Astrocyte (in vitro differentiated cells and primary cell): Measurements from ENCODE around the gene LAMP1. TPM values are rescaled to one million over a fixed set of nuclear protein-coding genes. Genes with fewer than 3 reads are reported as not detected.

ENCODE experiments used
- DNase-seq: peaks from one replicate; pipeline ENCODE4 v3.0.0-alpha.2; 2010; ENCODE audit warnings: low read depth
- FAIRE-seq: peaks from 2 replicates; lab custom pipeline; 2011; peaks lifted over from hg19 to GRCh38; lab: Jason Lieb, UNC
- H2AFZ ChIP-seq: 2 replicates; pipeline ENCODE4 v1.6.0; 2012; ENCODE audit warnings: low read depth, low read length, inconsistent platforms
- H3K27ac ChIP-seq: 2 replicates; pipeline ENCODE4 v1.5.1; 2011; ENCODE audit warnings: low read depth, low read length, inconsistent platforms
- H3K27me3 ChIP-seq: 2 replicates; pipeline ENCODE4 v1.6.0; 2011; ENCODE audit warnings: low read length, inconsistent platforms; ENCODE audit not compliant: insufficient read depth
- H3K36me3 ChIP-seq: 2 replicates; pipeline ENCODE4 v1.5.1; 2011; ENCODE audit warnings: low read length, inconsistent platforms; ENCODE audit not compliant: insufficient read depth
- H3K4me1 ChIP-seq: 2 replicates; pipeline ENCODE4 v1.5.1; 2011; ENCODE audit warnings: low read length, inconsistent platforms; ENCODE audit not compliant: insufficient read depth
- H3K4me2 ChIP-seq: 2 replicates; pipeline ENCODE4 v1.6.0; 2012; ENCODE audit warnings: low read length, inconsistent platforms
- H3K4me3 ChIP-seq: 2 replicates; pipeline ENCODE4 v1.5.1; 2011; ENCODE audit warnings: low read depth, mild to moderate bottlenecking, low read length, inconsistent platforms; ENCODE audit not compliant: insufficient read depth
- H3K79me2 ChIP-seq: 2 replicates; pipeline ENCODE4 v1.6.0; 2012; ENCODE audit warnings: mild to moderate bottlenecking, low read length, inconsistent platforms; ENCODE audit not compliant: insufficient read depth
- H3K9ac ChIP-seq: 2 replicates; pipeline ENCODE4 v1.6.0; 2012; ENCODE audit warnings: mild to moderate bottlenecking, low read length, inconsistent platforms
- H3K9me3 ChIP-seq: 2 replicates; pipeline ENCODE4 v1.5.1; 2012; ENCODE audit warnings: low read depth, mild to moderate bottlenecking, low read length, inconsistent platforms; ENCODE audit not compliant: insufficient read depth
- H4K20me1 ChIP-seq: 2 replicates; pipeline ENCODE4 v1.6.0; 2012; ENCODE audit warnings: low read length, inconsistent platforms; ENCODE audit not compliant: insufficient read depth
- H3K27ac Mint-ChIP-seq: one replicate; pipeline ENCODE4 v1.8.0; 2021; ENCODE audit warnings: mild to moderate bottlenecking, mixed read lengths; ENCODE audit not compliant: unreplicated experiment
- H3K27me3 Mint-ChIP-seq: one replicate; pipeline ENCODE4 v1.8.0; 2021; ENCODE audit warnings: low read depth, mixed read lengths; ENCODE audit not compliant: unreplicated experiment
- H3K36me3 Mint-ChIP-seq: one replicate; pipeline ENCODE4 v1.8.0; 2021; ENCODE audit warnings: low read depth, mixed read lengths; ENCODE audit not compliant: unreplicated experiment
- H3K4me1 Mint-ChIP-seq: one replicate; pipeline ENCODE4 v1.8.0; 2021; ENCODE audit warnings: low read depth, mixed read lengths; ENCODE audit not compliant: unreplicated experiment
- H3K4me3 Mint-ChIP-seq: one replicate; pipeline ENCODE4 v1.8.0; 2021; ENCODE audit warnings: mild to moderate bottlenecking, moderate library complexity, mixed read lengths; ENCODE audit not compliant: unreplicated experiment
- H3K9me3 Mint-ChIP-seq: one replicate; pipeline ENCODE4 v1.8.0; 2021; ENCODE audit warnings: mild to moderate bottlenecking, mixed read lengths; ENCODE audit not compliant: unreplicated experiment
- EZH2 ChIP-seq: IDR thresholded peaks from 2 replicates; pipeline ENCODE4 v1.6.1; 2012; ENCODE audit warnings: mild to moderate bottlenecking, low read length, inconsistent platforms; ENCODE audit not compliant: insufficient read depth
- total RNA-seq: library from RNA; stranded (reverse); gene quantifications from 2 replicates; pipeline ENCODE4 v1.2.1, GENCODE V29; 2021
- TF ChIP-seq, protein P1 (sequence below): IDR thresholded peaks from 2 replicates; pipeline ENCODE4 v1.5.1; 2011; ENCODE audit warnings: low read depth, mild to moderate bottlenecking, inconsistent platforms, low read length, moderate library complexity; ENCODE audit not compliant: insufficient read depth

The LAMP1 gene
- total RNA-seq, 1 donor from 2014 or later = 313 TPM

DNA sequence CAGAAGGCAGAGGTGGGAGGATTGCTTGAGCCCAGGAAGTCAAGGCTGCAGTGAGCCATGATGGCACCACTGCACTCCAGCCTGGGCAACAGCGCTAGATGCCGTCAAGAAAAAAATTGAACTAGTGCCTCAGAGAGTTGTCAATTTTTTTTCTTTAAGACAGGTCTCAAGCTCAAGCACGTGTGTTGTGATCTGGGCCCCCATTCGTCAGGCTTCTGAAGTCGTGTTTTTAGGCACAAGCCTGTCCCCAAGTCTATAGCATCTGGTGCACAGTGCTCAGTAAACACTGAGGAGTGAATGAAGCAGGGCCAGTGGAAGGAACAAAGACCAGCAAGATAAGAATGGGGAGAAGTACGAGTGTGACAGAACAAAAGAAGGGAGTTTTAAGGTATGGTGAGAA is 23.7 kb upstream of the LAMP1 start:
- DNase-seq = no peak
- no peak for TF ChIP-seq EZH2
- TF ChIP-seq, protein P1, sequence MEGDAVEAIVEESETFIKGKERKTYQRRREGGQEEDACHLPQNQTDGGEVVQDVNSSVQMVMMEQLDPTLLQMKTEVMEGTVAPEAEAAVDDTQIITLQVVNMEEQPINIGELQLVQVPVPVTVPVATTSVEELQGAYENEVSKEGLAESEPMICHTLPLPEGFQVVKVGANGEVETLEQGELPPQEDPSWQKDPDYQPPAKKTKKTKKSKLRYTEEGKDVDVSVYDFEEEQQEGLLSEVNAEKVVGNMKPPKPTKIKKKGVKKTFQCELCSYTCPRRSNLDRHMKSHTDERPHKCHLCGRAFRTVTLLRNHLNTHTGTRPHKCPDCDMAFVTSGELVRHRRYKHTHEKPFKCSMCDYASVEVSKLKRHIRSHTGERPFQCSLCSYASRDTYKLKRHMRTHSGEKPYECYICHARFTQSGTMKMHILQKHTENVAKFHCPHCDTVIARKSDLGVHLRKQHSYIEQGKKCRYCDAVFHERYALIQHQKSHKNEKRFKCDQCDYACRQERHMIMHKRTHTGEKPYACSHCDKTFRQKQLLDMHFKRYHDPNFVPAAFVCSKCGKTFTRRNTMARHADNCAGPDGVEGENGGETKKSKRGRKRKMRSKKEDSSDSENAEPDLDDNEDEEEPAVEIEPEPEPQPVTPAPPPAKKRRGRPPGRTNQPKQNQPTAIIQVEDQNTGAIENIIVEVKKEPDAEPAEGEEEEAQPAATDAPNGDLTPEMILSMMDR = no peak
- Histone ChIP-seq H2AFZ (no peak overlapping the region), H3K4me2 (no peak overlapping the region), H3K79me2 (no peaks in the 10 kb centered on the region), H3K36me3 (no peaks in the 10 kb centered on the region), H3K27ac (no peak overlapping the region), H3K4me3 (no peak overlapping the region), H4K20me1 (no peaks in the 10 kb centered on the region), H3K9me3 (no peaks in the 10 kb centered on the region), H3K4me1 (peaks cover 14% of the 10 kb centered on the region), H3K9ac (no peak overlapping the region), H3K27me3 (no peaks in the 10 kb centered on the region)
- no peaks in the 10 kb centered on the region for H3K9me3 Mint-ChIP-seq
- peaks cover 16% of the 10 kb centered on the region for H3K4me1 Mint-ChIP-seq
- no peak overlapping the region for H3K27ac Mint-ChIP-seq
- no peak overlapping the region for H3K4me3 Mint-ChIP-seq
- peaks cover 21% of the 10 kb centered on the region for H3K36me3 Mint-ChIP-seq
- H3K27me3 Mint-ChIP-seq = peaks cover 3% of the 10 kb centered on the region
- FAIRE-seq = no peak

DNA sequence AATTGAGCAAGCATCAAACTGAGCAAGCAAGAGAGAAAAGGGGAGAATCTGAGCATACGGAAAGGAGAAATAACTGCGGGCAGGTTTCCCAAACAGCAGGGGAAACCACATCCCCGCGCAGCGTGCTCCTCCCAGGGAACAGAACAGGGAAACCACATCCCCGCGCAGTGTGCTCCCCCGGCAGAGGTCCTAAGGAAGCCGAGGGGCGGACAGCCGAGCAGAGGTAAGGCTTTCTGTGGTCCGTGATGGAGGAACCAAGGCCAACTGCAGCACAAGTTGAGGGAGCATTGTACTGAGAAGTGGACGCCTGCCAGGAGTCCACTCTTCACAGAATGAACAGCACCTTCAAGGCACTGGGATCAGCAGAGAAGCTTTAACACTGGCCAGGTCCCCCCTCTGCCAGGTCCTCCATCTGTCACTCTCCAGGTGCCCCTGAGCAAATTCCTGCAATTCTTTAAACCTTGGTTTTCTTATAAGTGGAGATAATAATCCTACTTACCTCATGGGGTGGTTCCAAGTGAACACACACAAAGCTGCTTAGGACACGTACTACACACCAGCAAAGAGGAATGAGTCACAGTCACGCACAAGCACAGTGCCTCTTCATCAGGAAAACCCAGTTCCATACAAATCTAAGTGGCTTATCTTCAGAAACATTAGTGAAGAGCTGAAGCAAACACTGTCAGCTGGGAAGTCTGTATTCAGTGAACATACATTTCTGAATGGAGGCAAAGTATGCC is 23.0 kb upstream of the LAMP1 start:
- peaks cover 5% of the 10 kb centered on the region for H3K27me3 Mint-ChIP-seq
- Histone ChIP-seq H3K9ac (no peak overlapping the region), H3K27me3 (no peaks in the 10 kb centered on the region), H3K27ac (peak overlapping the region; percentile 48), H4K20me1 (no peaks in the 10 kb centered on the region), H3K4me2 (no peak overlapping the region), H3K4me1 (peaks cover 14% of the 10 kb centered on the region), H3K4me3 (no peak overlapping the region), H3K79me2 (no peaks in the 10 kb centered on the region), H3K36me3 (no peaks in the 10 kb centered on the region), H3K9me3 (no peaks in the 10 kb centered on the region), H2AFZ (no peak overlapping the region)
- TF ChIP-seq, protein P1 = no peak
- TF ChIP-seq EZH2 = no peak
- FAIRE-seq (no peak), DNase-seq (peak; percentile 83)
- H3K4me1 Mint-ChIP-seq = peaks cover 16% of the 10 kb centered on the region
- no peaks in the 10 kb centered on the region for H3K9me3 Mint-ChIP-seq
- peaks cover 22% of the 10 kb centered on the region for H3K36me3 Mint-ChIP-seq
- H3K4me3 Mint-ChIP-seq = no peak overlapping the region
- peak overlapping the region; percentile 34 for H3K27ac Mint-ChIP-seq

DNA sequence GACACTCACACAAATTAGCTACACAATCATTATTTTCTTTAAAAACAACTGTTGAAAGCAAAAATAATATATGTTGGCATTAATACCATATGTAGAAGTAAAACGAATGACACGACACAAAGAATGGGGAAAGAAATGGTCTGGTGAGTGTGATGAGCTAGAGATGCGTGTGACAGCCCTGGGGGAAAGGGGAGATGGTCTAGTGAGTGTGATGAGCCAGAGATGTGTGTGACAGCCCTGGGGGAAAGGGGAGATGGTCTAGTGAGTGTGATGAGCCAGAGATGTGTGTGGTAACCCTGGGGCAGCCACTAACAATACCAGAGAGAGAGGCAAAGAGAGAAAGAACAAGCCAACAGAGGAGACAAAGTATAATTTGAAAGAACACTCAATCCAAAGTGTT is 22.3 kb upstream of the LAMP1 start:
- no peak overlapping the region for H3K27ac Mint-ChIP-seq
- DNase-seq = no peak
- H3K4me1 Mint-ChIP-seq = peaks cover 16% of the 10 kb centered on the region
- H2AFZ ChIP-seq = no peak overlapping the region
- H3K79me2 ChIP-seq = no peaks in the 10 kb centered on the region
- FAIRE-seq = no peak
- peak overlapping the region; percentile 48 for H3K27ac ChIP-seq
- H3K9me3 Mint-ChIP-seq = no peaks in the 10 kb centered on the region
- peaks cover 21% of the 10 kb centered on the region for H3K36me3 Mint-ChIP-seq
- no peak overlapping the region for H3K9ac ChIP-seq
- TF ChIP-seq, protein P1 = no peak
- TF ChIP-seq EZH2 = no peak
- H3K27me3 ChIP-seq = no peaks in the 10 kb centered on the region
- H3K4me1 ChIP-seq = peaks cover 14% of the 10 kb centered on the region
- H3K27me3 Mint-ChIP-seq = peaks cover 6% of the 10 kb centered on the region
- no peaks in the 10 kb centered on the region for H3K9me3 ChIP-seq
- H4K20me1 ChIP-seq = no peaks in the 10 kb centered on the region
- no peak overlapping the region for H3K4me3 Mint-ChIP-seq
- no peak overlapping the region for H3K4me2 ChIP-seq
- H3K36me3 ChIP-seq = no peaks in the 10 kb centered on the region
- H3K4me3 ChIP-seq = no peak overlapping the region
